Body of pancreas (tissue), 4 donors: ENCODE data around the gene CASP3. TPM values are rescaled to one million over a fixed set of nuclear protein-coding genes. Genes with fewer than 3 reads are reported as not detected.

ENCODE experiments used
- ATAC-seq: fragments of 150-250 bp; one replicate; pipeline ENCODE4 v1.9.1; 2016
- DNase-seq, 4 donors: peaks; one replicate each; pipeline ENCODE4 v3.0.0-alpha.2; 2019
- H3K27ac ChIP-seq, 4 donors: fragments of 200-600 bp; sonication (generic); 1 replicate in 3 of 4; 2 replicates in 1 of 4; pipeline versions ENCODE4 v1.5.1 to v1.6.1; 2016 to 2019; ENCODE audit warnings: mild to moderate bottlenecking in 1 of 4, mixed read lengths in 1 of 4, moderate library complexity in 1 of 4
- H3K27me3 ChIP-seq, 2 donors: fragments of 200-600 bp; sonication (generic); one replicate each; pipeline ENCODE4 v1.6.0; 2016; ENCODE audit warnings: mild to moderate bottlenecking in 1 of 2
- H3K36me3 ChIP-seq, 2 donors: fragments of 200-600 bp; sonication (generic); replicated peaks in 1 of 2; 2 replicates each; pipeline ENCODE4 v1.5.1; 2016; ENCODE audit warnings: low read depth in 2 of 2; ENCODE audit not compliant: insufficient read depth in 1 of 2
- H3K4me1 ChIP-seq: fragments of 200-600 bp; sonication (generic); one replicate; pipeline ENCODE4 v1.6.0; 2016
- H3K4me3 ChIP-seq, 2 donors: fragments of 200-600 bp; sonication (generic); 1 replicate in 1 of 2; 2 replicates in 1 of 2; pipeline ENCODE4 v1.5.1; 2016 to 2019
- H3K9me3 ChIP-seq, 3 donors: fragments of 200-600 bp; sonication (generic); 1 replicate in 2 of 3; 2 replicates in 1 of 3; pipeline ENCODE4 v1.5.1; 2016
- CTCF ChIP-seq, 7 experiments: fragments of 450-650 bp in 4 of 7; fragments of 200-600 bp in 3 of 7; sonication (generic) in 3 of 7; IDR thresholded peaks; one replicate each; pipeline ENCODE4 v1.5.1; 2016 to 2019; ENCODE audit warnings: antibody characterized with exemption in 7 of 7
- POLR2A ChIP-seq, 3 donors: fragments of 450-650 bp; IDR thresholded peaks; one replicate each; pipeline ENCODE4 v1.6.1; 2016; ENCODE audit warnings: antibody characterized with exemption in 3 of 3, mild to moderate bottlenecking in 2 of 3
- WGBS, 2 donors: methylation state at CpG; one replicate each; pipeline ENCODE4 v1.1.5; 2017; 5-methylcytosine and 5-hydroxymethylcytosine counted together
- intact Hi-C: fragments of 100-400 bp; cut with DNase I; formaldehyde crosslinking; loops from one replicate; pipeline ENCODE4 v1.15.1; 2023
- total RNA-seq, 2 donors: library from RNA; depleted of rRNA; stranded (reverse); fragments of >200 nt; gene quantifications; one replicate each; pipeline ENCODE4 v1.1.0, GENCODE V29; 2016

CASP3 gene
- total RNA-seq = 1 to 10 TPM; 4.9 to 6.5 TPM

DNA sequence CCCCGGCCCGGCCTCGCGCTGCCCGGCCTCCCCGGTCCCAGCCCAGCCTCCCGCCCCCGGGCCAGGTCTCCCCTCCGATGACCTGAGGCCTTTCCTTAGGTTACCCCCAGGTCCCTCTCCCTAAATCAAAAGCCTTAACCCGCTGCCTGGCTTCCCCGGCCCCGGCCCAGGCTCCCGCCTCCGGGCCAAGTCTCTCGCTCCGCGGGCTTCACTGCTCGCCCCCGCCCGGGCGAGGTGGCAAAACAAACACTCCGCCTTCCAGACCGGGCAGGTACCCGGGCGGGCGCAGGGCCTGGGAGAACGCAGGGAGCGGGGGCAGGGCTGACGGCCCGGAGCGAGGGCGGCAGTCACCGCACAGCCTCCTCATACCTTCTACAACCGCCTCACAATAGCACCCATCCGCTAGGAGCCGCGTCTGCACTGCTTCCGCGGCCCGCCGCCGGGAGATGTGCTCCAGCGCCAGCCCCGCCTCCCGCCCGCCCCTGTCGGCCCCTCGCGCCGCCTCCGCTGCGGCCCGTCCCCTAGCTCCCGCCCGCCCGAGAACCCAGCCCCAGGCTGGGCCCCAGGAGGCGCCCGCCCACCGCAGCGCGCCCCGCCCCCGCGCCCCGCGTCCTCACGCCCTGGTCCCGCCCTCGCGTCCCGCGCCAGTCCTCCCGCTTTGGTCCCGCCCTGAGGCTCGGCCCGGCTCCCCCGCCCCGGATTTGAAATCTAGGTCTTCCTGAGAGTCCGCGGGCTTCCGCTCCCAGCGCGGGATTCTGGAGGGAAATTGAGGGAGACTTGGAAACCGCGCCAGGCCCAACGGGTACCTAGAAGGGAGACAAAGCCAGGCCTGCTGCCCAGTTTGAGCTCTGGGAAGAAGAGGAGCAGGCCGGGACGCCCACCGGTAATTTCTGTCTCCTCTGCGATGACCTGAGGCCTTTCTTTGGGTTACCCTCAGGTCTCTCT, at the start of gene CASP3, which contains the start of gene PRIMPOL:
Gene CASP3 (minus strand): TSS at position 422 of the 945 bp plus-strand sequence. CDS start 10,994 bp downstream, outside the sequence.
Gene PRIMPOL (plus strand): TSS at position 713 of the 945 bp plus-strand sequence. CDS start 7,403 bp downstream, outside the sequence.
- Histone ChIP-seq H3K4me1 (peaks cover 37% of the 10 kb centered on the region), H3K4me3 (peak within 1 kb of the TSS; percentile 62 to 88), H3K36me3 (no peaks in the 10 kb centered on the region), H3K9me3 (no peaks in the 10 kb centered on the region), H3K27me3 (no peaks in the 10 kb centered on the region), H3K27ac (peak within 1 kb of the TSS; percentile 81 to 98 (median 95))
- TF ChIP-seq CTCF (IDR thresholded peaks at IDR 0.05) (peak in 5 of 7 experiments; percentile 5 to 44 (median 40)), POLR2A (IDR thresholded peaks at IDR 0.05) (peak; percentile 94 to 96 (median 94))
- ATAC-seq (peak; percentile 94), DNase-seq (peak; percentile 96 to 97 (median 97))
- 0 to 1% methylated on average over 5 to 71 of the region's 90 CpGs for WGBS, 2 donors
- intact Hi-C loops = no loop called here

DNA sequence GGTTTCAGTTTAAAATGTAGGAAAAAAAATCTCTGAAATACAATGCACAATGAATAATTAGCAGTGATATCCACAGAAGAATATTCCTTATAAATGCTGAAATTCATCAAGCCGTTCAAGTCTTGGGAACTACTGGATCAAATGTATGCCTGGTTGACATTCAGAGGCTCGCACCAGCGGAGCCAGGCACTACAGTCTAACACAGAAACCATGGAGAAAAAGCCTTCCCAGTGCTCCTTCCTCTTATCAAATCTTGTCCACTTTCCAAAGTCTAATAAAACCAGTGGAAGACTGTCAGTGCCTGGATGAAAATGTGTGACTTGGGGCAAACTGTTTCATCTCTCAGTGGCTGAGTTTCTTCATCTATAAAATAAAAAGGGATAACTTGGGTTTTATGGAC, 48.7 kb upstream of the CASP3 start:
- intact Hi-C loops = no loop called here
- DNase-seq = no peak
- 81 to 92% methylated on average over 3 of the region's 3 CpGs for WGBS, 2 donors

DNA sequence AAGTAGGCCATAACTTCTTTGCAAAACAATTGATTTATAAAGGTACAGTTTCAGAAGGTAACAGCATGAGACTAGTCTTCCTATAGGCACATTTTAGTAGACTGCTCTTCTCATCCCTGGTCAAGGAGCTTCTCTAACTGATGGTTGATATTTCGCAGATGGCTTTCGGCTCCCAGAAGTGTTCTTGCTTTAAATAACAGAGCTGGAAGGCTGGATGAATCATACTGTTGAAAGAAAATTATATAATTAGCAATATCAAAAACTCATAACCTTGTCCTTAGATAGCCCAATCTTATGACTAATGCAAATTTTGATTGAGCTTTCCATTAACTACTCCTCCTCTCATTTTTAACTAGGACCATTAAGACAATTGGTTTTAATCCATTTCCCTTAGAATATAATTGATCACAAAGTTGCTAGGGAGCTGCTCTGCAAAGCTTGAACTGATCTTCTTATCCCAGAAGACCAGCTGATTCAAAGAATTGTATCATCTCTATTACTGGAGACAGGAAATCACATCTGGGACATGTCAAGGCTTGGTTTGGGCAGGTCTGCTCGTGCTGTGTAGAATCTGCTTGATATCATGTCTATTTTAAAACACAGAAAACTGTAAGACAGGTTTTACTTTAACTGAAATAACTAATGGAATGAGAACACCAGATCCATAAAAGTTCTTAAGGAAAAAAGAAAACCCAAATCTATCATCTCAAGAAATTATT, 46.1 kb upstream of the CASP3 start:
- ATAC-seq = no peak
- no peak for DNase-seq
- WGBS, 2 donors = 74 to 83% methylated on average over 3 of the region's 3 CpGs

More for the DNA sequence above, 48.7 kb upstream of the CASP3 start:
- no peaks in the 10 kb centered on the region for H3K4me1 ChIP-seq
- ATAC-seq = no peak
- TF ChIP-seq POLR2A (IDR thresholded peaks at IDR 0.05) (no peak), CTCF (IDR thresholded peaks at IDR 0.05) (no peak)
- H3K9me3 ChIP-seq = no peaks in the 10 kb centered on the region
- no peak overlapping the region for H3K27ac ChIP-seq
- no peaks in the 10 kb centered on the region for H3K27me3 ChIP-seq
- H3K4me3 ChIP-seq = no peak overlapping the region
- H3K36me3 ChIP-seq = peaks cover 0 to 4% of the 10 kb centered on the region in 2 donors

DNA sequence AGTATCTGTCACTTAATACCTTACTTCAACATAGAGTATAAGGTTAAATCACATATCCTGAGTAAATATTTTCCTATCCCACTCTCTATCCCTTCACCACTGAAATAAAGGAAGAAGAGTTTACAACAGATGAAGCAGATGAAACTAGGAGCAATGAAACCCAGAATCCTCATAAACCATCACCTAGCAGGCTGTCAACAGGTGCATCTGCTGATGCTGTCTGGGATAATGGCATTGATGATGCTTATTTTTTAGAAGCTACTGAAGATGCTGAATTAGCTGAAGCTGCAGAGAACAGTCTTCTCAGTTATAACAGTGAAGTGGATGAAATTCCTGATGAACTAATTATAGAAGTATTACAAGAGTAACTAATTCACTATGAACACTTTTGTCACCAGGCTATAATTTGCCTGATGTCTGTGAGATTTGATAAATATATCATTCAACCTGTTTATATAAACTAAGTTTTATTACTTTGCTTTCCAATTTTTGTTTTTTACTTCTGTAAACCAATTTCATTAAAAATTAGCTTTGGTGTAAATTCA, 45.2 kb upstream of the CASP3 start:
- no peak for DNase-seq
- intact Hi-C loops = no loop called here
- Histone ChIP-seq H3K27me3 (no peaks in the 10 kb centered on the region), H3K4me1 (no peaks in the 10 kb centered on the region), H3K36me3 (peaks cover 0 to 4% of the 10 kb centered on the region in 2 donors), H3K9me3 (no peaks in the 10 kb centered on the region), H3K27ac (no peak overlapping the region), H3K4me3 (no peak overlapping the region)
- ATAC-seq = no peak
- TF ChIP-seq CTCF (IDR thresholded peaks at IDR 0.05) (no peak), POLR2A (IDR thresholded peaks at IDR 0.05) (no peak)

More for the DNA sequence above, 46.1 kb upstream of the CASP3 start:
- Histone ChIP-seq H3K27me3 (no peaks in the 10 kb centered on the region), H3K4me1 (no peaks in the 10 kb centered on the region), H3K4me3 (no peak overlapping the region), H3K36me3 (peaks cover 0 to 4% of the 10 kb centered on the region in 2 donors), H3K9me3 (no peaks in the 10 kb centered on the region), H3K27ac (no peak overlapping the region)
- intact Hi-C loops = no loop called here
- no peak for TF ChIP-seq POLR2A (IDR thresholded peaks at IDR 0.05)
- no peak for TF ChIP-seq CTCF (IDR thresholded peaks at IDR 0.05)
